NCI-H1436 (cell line): ENCODE measurements around the gene EPHB3.

Experiments used
- DNase-seq: peaks from one replicate; lab custom pipeline; 2025; lab: John Stamatoyannopoulos, UW

EPHB3 gene

GRCh38 chr3:184581331-184581855, 19.8 kb downstream of the EPHB3 start:
- no peak for DNase-seq

GRCh38 chr3:184582646-184583577, 21.3 kb downstream of the EPHB3 start:
- DNase-seq = no peak

GRCh38 chr3:184583578-184584451, 22.2 kb downstream of the EPHB3 start:
- DNase-seq = no peak

GRCh38 chr3:184584464-184584891, 22.9 kb downstream of the EPHB3 start:
- no peak for DNase-seq

- no peak for DNase-seq
Observed at GRCh38 chr3:184585545-184585944, 24.0 kb downstream of the EPHB3 start.

- DNase-seq = no peak
Observed at GRCh38 chr3:184586851-184587250, 25.3 kb downstream of the EPHB3 start.

GRCh38 chr3:184588776-184589175, 27.2 kb downstream of the EPHB3 start:
- DNase-seq = no peak

- DNase-seq = peak; percentile 47
Observed at GRCh38 chr3:184590795-184591194, 29.2 kb downstream of the EPHB3 start.

- DNase-seq = no peak
Observed at GRCh38 chr3:184591789-184592188, 30.2 kb downstream of the EPHB3 start.

- DNase-seq = no peak
Observed at GRCh38 chr3:184592371-184593219, 31.0 kb downstream of the EPHB3 start.

GRCh38 chr3:184593220-184593927, 31.8 kb downstream of the EPHB3 start:
- DNase-seq = no peak

GRCh38 chr3:184593928-184594303, 32.3 kb downstream of the EPHB3 start:
- DNase-seq = no peak

- DNase-seq = no peak
Observed at GRCh38 chr3:184594371-184595001, 32.9 kb downstream of the EPHB3 start.

- DNase-seq = no peak
Observed at GRCh38 chr3:184595726-184596125, 34.1 kb downstream of the EPHB3 start.

- no peak for DNase-seq
Observed at GRCh38 chr3:184596233-184596632, 34.6 kb downstream of the EPHB3 start.

- DNase-seq = no peak
Observed at GRCh38 chr3:184596886-184597575, 35.4 kb downstream of the EPHB3 start.

GRCh38 chr3:184597829-184598573, 36.4 kb downstream of the EPHB3 start:
- DNase-seq = no peak

GRCh38 chr3:184598574-184598927, 37.0 kb downstream of the EPHB3 start:
- no peak for DNase-seq

- DNase-seq = no peak
Observed at GRCh38 chr3:184599143-184599542, 37.6 kb downstream of the EPHB3 start.
